Adrenal gland (tissue), 12 donors: ENCODE results near the gene MSS51. TPM values are rescaled to one million over a fixed set of nuclear protein-coding genes. Genes with fewer than 3 reads are reported as not detected.

ENCODE experiments used
- DNase-seq, 7 donors: peaks; one replicate each; pipeline ENCODE4 v3.0.0-alpha.2; 2019 to 2020
- H3K27ac ChIP-seq, 5 donors: fragments of 200-600 bp; sonication (generic) in 4 of 5; 1 replicate in 3 of 5; 2 replicates in 2 of 5; pipeline versions ENCODE4 v1.5.1 to v1.8.0; 2016 to 2020; ENCODE audit warnings: mild to moderate bottlenecking in 1 of 5
- H3K27me3 ChIP-seq: fragments of 200-600 bp; 2 replicates; pipeline ENCODE4 v1.8.0; 2021
- H3K36me3 ChIP-seq, 2 donors: fragments of 200-600 bp; replicated peaks in 1 of 2; 1 replicate in 1 of 2; 2 replicates in 1 of 2; pipeline versions ENCODE4 v1.5.1 to v1.8.0; 2018 to 2022
- H3K4me1 ChIP-seq, 2 donors: fragments of 200-600 bp; replicated peaks in 1 of 2; 1 replicate in 1 of 2; 2 replicates in 1 of 2; pipeline versions ENCODE4 v1.5.1 to v1.8.0; 2018 to 2021
- H3K4me3 ChIP-seq, 4 donors: fragments of 200-600 bp; sonication (generic) in 3 of 4; one replicate each; pipeline ENCODE4 v1.5.1; 2016 to 2018
- H3K9me3 ChIP-seq, 3 donors: fragments of 200-600 bp; sonication (generic) in 1 of 3; replicated peaks in 1 of 3; 1 replicate in 2 of 3; 2 replicates in 1 of 3; pipeline versions ENCODE4 v1.5.1 to v1.8.0; 2016 to 2021
- CTCF ChIP-seq, 6 experiments: fragments of 450-650 bp in 4 of 6; fragments of 200-600 bp in 2 of 6; sonication (generic) in 1 of 6; IDR thresholded peaks; 1 replicate in 5 of 6; 2 replicates in 1 of 6; pipeline versions ENCODE4 v1.5.1 to v1.8.0; 2016 to 2021; ENCODE audit warnings: antibody characterized with exemption in 6 of 6, mild to moderate bottlenecking in 2 of 6, moderate library complexity in 1 of 6
- POLR2A ChIP-seq, 2 donors: fragments of 450-650 bp; IDR thresholded peaks; one replicate each; pipeline ENCODE4 v1.6.1; 2017; ENCODE audit warnings: antibody characterized with exemption in 2 of 2, mild to moderate bottlenecking in 2 of 2, moderate library complexity in 1 of 2
- WGBS, 4 donors: extraction: QIAGEN DNeasy Blood & Tissue Kit in 2 of 4; methylation state at CpG; one replicate each; pipeline versions ENCODE4 v1.1.5 to v1.1.7; 2013 to 2017; 5-methylcytosine and 5-hydroxymethylcytosine counted together
- intact Hi-C, 2 donors: fragments of 100-400 bp; cut with DNase I; formaldehyde crosslinking; loops; one replicate each; pipeline versions ENCODE4 v1.14.1 to v1.15.0; 2022 to 2023
- polyA plus RNA-seq, 3 donors: library from polyadenylated mRNA; stranded (reverse); fragments of 200-250 nt in 2 of 3; fragments of 350-450 nt in 1 of 3; fragmentation: Illumina TruSeq in 1 of 3; extraction: RNeasy Lipid Tissue Mini Kit (QIAGEN cat#74804) in 1 of 3; gene quantifications; one replicate each; pipeline ENCODE4 v1.2.3, GENCODE V29; 2013 to 2014
- total RNA-seq, 9 donors: library from RNA; depleted of rRNA in 4 of 9; stranded (reverse); fragments of >200 nt in 4 of 9; fragments of 120-200 nt in 1 of 9; fragmentation: NEBNext Ultra II Directional in 1 of 9; extraction: Animal tissue kit (Norgen Biotek cat#: 25700) in 1 of 9; gene quantifications; one replicate each; pipeline versions ENCODE4 v1.1.0 to v1.2.4, GENCODE V29; 2013 to 2023
- donor health status: healthy with polysubstance abuse.
- donor health status: Bipolar disorder and iron deficiency.
- donor health status: DM: yes; HTN: yes; CAD: no.
- donor health status: DM: no; HTN: no; CAD: no.
- donor health status: DM: no; HTN: no; CAD: no.
- donor health status: DM: yes; HTN: yes; CAD: no.

MSS51 gene
- total and polyA plus RNA-seq, 12 donors, result 0.30 to 6.4 (median 1.5) TPM

- no peak for DNase-seq
- Histone ChIP-seq H3K4me3 (no peak overlapping the region), H3K36me3 (peaks cover 0 to 63% of the 10 kb centered on the region in 2 donors), H3K9me3 (no peaks in the 10 kb centered on the region), H3K27me3 (no peaks in the 10 kb centered on the region), H3K4me1 (no peaks in the 10 kb centered on the region), H3K27ac (no peak overlapping the region)
- intact Hi-C loops, result no loop called here
- TF ChIP-seq POLR2A (IDR thresholded peaks at IDR 0.05), result no peak
- no peak for TF ChIP-seq CTCF (IDR thresholded peaks at IDR 0.05)
These were observed 36.2 kb upstream of the MSS51 start for GRCh38 chr10:73469579-73469978.

- Histone ChIP-seq H3K27ac (no peak overlapping the region), H3K4me3 (no peak overlapping the region), H3K27me3 (no peaks in the 10 kb centered on the region), H3K9me3 (no peaks in the 10 kb centered on the region), H3K4me1 (no peaks in the 10 kb centered on the region), H3K36me3 (peaks cover 0 to 52% of the 10 kb centered on the region in 2 donors)
- no peak for DNase-seq
- intact Hi-C loops, result no loop called here
- 82 to 93% (median 91%) methylated on average over 2 of the region's 2 CpGs for WGBS, 4 donors
- no peak for TF ChIP-seq POLR2A (IDR thresholded peaks at IDR 0.05)
- no peak for TF ChIP-seq CTCF (IDR thresholded peaks at IDR 0.05)
These were observed 33.8 kb upstream of the MSS51 start for GRCh38 chr10:73467206-73467605.

GRCh38 chr10:73465978-73466726 lies 32.8 kb upstream of the MSS51 start:
- intact Hi-C loops, result no loop called here
- peaks cover 0 to 47% of the 10 kb centered on the region in 2 donors for H3K36me3 ChIP-seq
- H3K27me3 ChIP-seq, result no peaks in the 10 kb centered on the region
- H3K4me1 ChIP-seq, result no peaks in the 10 kb centered on the region
- H3K27ac ChIP-seq, result no peak overlapping the region
- no peaks in the 10 kb centered on the region for H3K9me3 ChIP-seq
- DNase-seq, result no peak
- TF ChIP-seq CTCF (IDR thresholded peaks at IDR 0.05) (no peak), POLR2A (IDR thresholded peaks at IDR 0.05) (no peak)
- no peak overlapping the region for H3K4me3 ChIP-seq
- WGBS, 4 donors, result 77 to 96% (median 88%) methylated on average over 2 of the region's 2 CpGs

- no peaks in the 10 kb centered on the region for H3K27me3 ChIP-seq
- H3K9me3 ChIP-seq, result no peaks in the 10 kb centered on the region
- peaks cover 0 to 7% of the 10 kb centered on the region in 2 donors for H3K36me3 ChIP-seq
- intact Hi-C loops, result no loop called here
- no peak for DNase-seq
- WGBS, 4 donors, result 92 to 98% (median 97%) methylated on average over 4 of the region's 4 CpGs
- no peak overlapping the region for H3K4me3 ChIP-seq
- H3K27ac ChIP-seq, result no peak overlapping the region
- H3K4me1 ChIP-seq, result no peaks in the 10 kb centered on the region
- TF ChIP-seq POLR2A (IDR thresholded peaks at IDR 0.05), result no peak
- TF ChIP-seq CTCF (IDR thresholded peaks at IDR 0.05), result no peak
These were observed 27.5 kb upstream of the MSS51 start for GRCh38 chr10:73460897-73461296.
